Activated CD8-positive, alpha-beta memory T cell treated with anti-CD3 and anti-CD28 coated beads for 36 hours (primary cell): Measurements from ENCODE around the gene LRP8. TPM values are rescaled to one million over a fixed set of nuclear protein-coding genes. Genes with fewer than 3 reads are reported as not detected.

Experiments
- CTCF ChIA-PET: fragments of 350-600 bp; sonication (Branson Sonifier 250); formaldehyde crosslinking; loops from one replicate; lab custom pipeline; 2021; ENCODE audit warnings: antibody characterized with exemption; lab: Charles Lee
- POLR2A ChIA-PET: fragments of 350-600 bp; sonication (Branson Sonifier 250); formaldehyde crosslinking; loops from one replicate; lab custom pipeline; 2021; ENCODE audit warnings: antibody characterized with exemption; lab: Charles Lee
- total RNA-seq, 2 experiments: library from RNA; stranded (reverse); gene quantifications; one replicate each; pipeline ENCODE4 v1.2.3, GENCODE V29; 2021

LRP8 gene
- total RNA-seq, 2 experiments from 2014 or later, result 56.7 to 59.5 TPM

DNA sequence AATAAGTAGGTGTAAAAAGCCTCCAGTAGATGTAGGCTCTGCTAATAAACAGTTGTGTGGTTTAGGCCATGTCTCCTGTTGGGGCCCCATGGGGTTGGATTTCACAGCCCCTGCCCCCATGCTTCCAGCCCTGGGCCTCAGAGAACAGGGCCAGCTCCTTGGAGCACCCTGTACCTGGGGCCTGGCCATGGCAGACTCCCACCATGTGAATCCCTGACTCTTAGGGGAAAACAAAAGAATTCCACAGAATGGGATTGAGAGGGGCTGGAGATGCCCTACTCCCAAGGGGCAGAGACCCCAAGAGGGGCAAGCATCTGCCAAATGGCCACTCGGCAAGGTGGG, 11.5 kb downstream of the LRP8 start:
- ChIA-PET POLR2A (interaction anchor here (1.2 kb wide), 1 partner anchor 10 kb away, joined by 3 read pairs; no protein-coding TSS in a partner anchor), CTCF (no interaction called here)

DNA sequence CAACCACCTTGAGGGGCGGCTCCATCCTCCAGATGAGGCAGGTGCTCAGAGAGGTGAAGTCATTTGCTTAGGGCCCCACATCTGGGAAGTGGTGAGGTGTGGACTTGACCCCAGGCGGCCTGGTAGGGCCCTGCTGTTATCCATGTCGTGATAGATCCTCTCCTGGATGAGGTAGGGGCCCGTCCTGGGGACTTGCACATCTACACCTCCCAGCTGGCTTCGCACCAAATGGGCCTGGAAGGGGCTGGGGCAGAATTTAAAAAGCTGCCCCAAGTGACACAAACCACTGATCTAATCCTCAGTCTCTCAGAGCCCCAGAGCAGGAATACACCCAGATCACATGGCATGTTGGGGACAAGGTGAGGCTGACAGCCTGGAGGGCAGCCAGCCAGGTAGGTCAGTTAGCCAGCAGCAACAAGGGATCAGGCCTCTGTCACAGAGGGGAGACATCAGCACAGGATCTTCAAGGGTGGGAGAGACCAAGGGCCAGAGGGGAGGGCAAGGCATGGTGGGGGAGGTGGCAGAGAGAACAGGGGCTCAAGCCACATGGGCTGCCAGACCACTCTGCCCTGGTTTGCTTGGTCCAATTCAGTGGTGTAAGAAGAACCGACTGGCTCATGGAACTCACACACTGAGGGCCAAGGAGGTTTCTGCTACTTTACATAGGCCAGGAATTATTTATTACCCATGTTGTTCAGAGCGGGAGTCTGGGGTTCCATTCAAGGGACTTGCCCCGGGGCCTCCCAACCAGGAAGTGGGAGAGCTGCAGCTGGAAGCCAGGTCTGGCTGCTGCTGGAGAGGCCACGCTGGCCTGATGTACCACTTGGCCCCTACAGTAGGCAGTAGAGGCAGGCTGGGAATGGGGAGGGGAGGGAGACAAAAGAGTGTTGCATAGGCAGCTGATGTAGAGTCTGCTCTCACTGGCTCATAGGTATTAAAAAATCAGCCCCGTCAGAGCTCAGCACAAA, 12.1 kb downstream of the LRP8 start:
- ChIA-PET POLR2A (interaction anchor here (1.2 kb wide), 1 partner anchor 11 kb away, joined by 3 read pairs; no protein-coding TSS in a partner anchor), CTCF (no interaction called here)

DNA sequence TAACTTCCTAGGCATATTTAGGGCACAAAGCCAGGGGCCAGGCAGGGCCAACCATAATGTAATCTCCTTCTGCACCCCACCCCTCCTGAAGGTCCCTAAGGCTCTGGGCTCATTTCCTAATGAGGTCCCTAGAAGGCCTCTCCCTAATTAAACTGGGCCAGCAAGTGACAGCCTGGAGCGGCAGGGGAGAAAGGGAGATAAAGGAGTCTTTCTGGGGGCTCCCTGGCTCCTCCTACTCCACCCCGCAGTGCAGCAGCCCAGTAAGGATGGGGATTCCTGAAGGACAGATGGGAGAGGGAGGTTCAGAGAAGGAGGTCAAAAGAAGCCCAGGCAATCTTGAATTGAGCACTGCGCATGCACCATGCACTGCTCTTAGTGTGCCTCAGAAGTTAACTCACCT, 12.8 kb downstream of the LRP8 start:
- ChIA-PET POLR2A (interaction anchor here (1.2 kb wide), 1 partner anchor 11 kb away, joined by 3 read pairs; no protein-coding TSS in a partner anchor), CTCF (no interaction called here)

DNA sequence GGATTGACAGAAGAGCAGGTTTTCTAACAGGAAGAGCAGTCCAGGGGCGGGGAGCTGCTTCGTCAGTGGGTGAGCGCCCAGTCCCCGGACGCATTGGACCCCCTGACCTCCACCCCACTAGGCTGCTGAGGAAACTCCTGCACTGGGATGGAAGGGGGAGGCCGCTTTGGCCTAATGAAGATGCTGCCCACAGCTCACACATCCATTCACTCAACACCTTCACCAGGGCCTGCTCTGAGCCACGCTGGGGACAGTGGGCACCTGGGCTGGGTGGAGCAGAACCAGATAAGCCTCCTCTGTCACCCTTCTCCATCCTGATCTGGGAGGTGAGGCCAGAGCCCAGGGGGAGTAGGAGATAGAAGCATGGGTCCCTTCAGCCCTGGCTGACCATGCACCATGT, 13.3 kb downstream of the LRP8 start:
- ChIA-PET CTCF (interaction anchor here (1.2 kb wide), 1 partner anchor 44 kb away, joined by 3 read pairs; no protein-coding TSS in a partner anchor), POLR2A (no interaction called here)

DNA sequence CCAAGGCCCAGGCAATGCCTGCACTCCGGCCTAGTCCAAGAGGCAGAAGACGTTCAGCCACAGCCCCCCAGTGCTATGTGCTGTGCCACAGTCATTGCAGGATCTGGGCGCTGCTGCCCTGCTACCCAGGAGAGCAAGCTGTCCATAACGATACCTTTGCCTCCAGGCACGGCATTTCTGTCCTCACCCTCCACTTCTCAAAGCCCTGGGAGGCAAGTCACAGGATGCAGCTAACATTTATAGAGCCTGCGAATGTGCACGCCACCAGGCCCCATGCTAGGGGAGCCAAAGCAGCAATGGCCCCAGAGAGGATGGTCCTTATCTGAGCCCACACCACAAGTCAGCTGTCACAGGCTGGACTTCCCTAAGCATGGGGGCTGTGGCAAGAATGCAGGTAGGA, 13.8 kb downstream of the LRP8 start:
- ChIA-PET POLR2A (no interaction called here), CTCF (interaction anchor here (1.2 kb wide), 1 partner anchor 43 kb away, joined by 3 read pairs; no protein-coding TSS in a partner anchor)

DNA sequence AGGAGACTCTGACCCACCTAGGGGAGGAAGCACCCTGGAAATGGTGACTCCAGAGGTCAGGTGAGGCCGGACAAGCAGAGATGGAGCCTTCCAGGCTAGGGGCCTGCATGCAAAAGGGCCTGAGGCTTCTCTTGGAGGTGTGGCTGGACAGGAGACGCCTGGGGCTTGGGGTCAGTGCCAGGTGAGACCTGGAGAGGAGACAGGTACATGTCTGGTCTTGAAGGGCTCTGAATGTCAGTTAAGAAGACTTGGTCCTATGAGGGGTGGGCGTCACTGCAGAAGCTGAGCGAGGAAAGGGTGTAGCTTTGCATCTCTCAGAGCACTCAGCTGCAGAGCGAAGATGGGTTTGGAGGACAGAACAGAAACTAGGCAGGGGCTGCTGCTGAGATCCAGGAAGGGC, 14.3 kb downstream of the LRP8 start:
- ChIA-PET POLR2A (no interaction called here), CTCF (interaction anchor here (1.2 kb wide), 1 partner anchor 43 kb away, joined by 3 read pairs; no protein-coding TSS in a partner anchor)

DNA sequence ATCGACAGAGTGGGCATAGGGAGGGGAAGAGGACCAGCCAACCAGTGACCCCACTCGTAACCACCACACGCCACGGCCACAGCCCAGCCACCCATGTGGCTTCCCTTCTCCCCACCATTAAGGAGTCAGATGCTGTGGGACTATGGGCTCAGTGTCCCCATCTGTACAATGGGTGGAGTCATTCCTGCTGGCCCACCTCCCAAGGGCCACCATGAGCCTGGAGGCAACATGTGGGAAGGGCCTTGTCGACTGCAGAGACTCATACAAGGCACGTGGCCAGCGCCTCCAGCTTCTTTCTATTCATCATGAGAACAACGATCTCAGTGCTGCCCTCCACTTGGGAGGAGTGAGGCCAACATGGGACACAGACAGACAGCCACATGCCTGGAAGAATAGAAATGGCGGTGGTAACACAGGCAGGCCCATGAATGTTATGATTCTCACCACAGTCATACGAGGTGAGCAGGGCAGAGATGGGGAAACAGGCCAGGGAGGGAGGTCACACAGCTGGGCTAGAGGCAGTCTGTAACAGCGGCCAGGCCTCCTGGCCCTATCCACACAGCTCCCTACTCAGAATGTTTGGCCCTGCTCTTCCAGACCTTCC, 16.1 kb downstream of the LRP8 start:
- CTCF ChIA-PET, result no interaction called here
- POLR2A ChIA-PET, result interaction anchor here (1.0 kb wide), 1 partner anchor 74 kb away, joined by 3 read pairs; no protein-coding TSS in a partner anchor

DNA sequence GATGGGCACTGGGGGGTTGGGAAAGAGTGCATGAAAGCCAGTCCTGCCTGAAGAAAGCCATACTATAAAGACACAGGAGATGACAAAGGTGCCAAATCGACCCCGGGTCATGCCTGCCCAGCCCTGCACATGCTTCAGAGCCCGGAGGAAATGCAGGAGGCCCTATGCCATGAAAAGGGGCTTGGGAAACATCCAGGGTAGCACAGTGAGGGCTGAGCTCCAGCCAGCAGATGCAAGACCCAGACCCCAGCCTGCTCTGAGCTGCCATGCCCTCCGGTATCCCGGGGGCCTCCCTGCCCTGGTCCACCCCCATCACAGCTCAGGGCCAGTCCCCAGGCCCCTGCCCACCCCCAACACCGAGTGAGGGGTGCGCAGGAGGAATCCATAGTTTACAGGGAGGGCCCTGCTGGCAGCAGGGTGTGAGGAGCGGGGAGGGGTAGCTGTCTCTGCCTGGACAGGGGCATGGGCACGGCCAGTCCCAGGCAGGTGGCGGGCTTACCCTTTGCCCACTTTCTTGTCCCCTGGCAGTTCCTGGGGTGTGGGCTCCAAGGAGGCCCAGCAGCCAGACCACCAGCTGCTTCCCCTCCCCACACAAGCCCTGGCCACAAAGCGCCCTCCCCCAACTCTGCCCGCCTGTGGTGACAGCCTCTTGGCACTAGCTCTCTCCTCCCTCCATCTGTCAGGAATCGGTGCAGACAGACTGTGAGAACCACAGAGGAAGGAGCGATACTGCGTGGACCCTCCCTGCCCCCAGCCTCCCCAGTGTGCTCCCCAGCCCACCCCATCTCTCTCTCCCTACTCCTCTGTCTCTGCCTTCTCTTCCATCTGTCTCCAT, 16.8 kb downstream of the LRP8 start:
- CTCF ChIA-PET, result no interaction called here
- POLR2A ChIA-PET, result interaction anchor here (1.0 kb wide), 1 partner anchor 73 kb away, joined by 3 read pairs; no protein-coding TSS in a partner anchor

DNA sequence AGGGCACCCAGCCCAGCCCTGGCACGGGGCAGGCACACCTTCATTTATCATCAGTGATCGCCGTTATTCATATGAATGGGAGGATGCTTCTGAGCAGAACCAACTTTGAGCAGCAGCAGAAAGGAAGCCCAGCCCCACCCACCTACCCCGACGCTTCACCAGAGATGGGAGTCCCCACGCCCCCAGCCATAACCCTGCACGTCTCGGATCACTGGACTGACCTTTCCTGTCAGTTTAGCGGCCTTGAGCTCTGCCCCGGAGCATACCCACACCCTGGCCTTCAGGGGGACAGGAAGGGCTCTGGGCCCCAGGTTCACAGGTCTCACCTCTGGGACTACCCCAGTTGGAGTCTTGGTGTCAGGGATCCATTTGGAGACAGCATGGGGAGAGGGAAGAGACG, 18.1 kb downstream of the LRP8 start:
- CTCF ChIA-PET, result no interaction called here
- POLR2A ChIA-PET, result no interaction called here

DNA sequence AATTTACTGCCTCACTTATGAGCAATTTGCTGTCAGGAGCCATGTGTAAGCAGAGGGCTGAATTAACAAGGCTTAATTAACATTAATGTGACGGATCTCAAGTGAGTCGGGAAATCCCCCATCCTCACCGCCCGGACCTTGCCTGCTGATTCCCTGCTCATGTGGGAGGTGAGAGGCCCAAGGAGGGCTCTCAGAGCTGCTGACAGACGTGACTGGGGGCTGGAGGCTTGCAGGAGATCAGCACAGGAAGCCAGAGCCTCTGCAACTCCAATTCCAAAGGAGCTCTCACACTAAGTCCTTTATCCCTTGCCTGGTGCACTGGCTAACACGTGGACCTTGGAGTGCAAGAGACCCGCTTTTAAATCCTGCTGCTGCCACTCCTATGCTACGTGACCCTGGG, 19.4 kb downstream of the LRP8 start:
- ChIA-PET POLR2A (no interaction called here), CTCF (no interaction called here)

DNA sequence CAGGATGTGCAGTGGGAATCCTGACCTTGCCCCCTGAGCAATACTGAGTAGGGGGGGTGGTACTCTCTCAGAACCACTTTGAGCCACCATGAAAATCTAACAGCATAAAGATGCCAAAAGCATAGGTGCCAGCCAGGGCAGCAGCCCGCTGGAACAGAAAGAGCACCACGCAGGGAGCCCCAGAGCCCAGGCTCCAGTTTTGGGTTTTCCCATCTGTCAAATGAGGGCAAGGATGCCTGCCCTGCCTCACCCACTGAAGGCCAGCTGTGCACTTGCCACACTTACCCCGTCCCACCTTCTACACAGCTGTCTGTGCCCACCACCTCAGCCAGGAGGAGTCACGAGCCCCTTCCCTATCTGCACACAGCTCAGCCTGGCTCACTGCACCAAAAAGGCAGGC, 20.8 kb downstream of the LRP8 start:
- ChIA-PET CTCF (no interaction called here), POLR2A (no interaction called here)

DNA sequence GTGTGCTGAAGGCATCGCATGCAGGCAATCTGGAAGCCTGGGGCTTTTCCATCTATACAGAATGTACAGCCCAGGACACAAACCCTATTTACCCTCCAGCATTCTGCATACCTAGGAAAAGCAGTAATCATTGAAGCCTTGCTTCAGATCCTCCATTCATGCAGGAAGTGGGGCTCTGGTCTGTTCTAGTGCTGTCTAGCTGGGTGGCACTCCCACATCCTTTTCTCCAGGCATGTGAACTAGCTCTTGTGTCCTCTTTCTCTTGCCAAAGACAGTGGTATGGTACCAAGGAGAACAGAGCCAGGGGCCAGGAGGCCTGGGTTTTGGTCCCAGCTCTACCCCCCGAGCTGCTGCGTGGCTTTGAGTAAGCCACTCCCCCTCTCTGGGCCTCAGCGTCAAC, 21.7 kb downstream of the LRP8 start:
- POLR2A ChIA-PET, result no interaction called here
- CTCF ChIA-PET, result no interaction called here

DNA sequence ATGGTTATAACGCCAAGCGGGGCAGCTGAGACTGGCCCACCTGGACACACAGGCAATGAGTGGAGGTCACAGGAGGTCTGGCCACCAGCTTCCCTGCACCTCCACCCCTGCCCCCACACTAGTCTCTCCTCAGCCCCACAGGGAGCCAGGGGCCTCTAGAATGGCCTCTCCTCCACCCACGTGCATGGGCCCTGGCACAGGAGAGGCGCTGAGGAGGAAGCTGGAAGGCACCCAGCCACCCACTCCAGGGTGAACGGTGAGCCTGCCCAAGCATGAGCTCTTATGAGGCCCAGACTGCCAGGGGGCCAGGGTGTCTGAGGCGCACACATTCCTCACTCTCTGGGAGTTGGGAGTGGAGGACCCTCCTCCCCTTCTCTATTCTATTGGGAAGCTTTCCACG, 22.2 kb downstream of the LRP8 start:
- ChIA-PET POLR2A (interaction anchor here (0.6 kb wide), 1 partner anchor 27 kb away, joined by 4 read pairs; no protein-coding TSS in a partner anchor), CTCF (no interaction called here)

DNA sequence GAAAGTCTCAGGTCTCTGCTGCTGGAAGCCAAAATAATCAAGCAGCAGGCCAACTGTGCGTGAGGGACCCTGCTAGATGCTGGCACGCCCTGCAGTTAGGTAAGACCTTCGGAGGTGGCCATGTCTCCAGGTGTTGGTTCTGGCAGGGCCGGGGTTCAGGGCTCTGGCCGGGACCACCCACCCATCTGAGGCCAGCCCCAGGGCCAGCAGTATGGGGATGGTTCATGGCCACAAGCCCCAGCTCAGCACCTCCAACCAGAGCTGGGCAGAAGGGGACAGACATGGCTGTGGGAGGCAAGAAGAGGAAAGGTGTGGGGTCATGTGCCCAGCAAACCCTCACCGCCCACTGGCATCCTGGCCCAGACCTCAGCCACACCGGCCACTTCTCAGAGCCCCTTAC, 23.3 kb downstream of the LRP8 start:
- POLR2A ChIA-PET, result no interaction called here
- CTCF ChIA-PET, result no interaction called here

DNA sequence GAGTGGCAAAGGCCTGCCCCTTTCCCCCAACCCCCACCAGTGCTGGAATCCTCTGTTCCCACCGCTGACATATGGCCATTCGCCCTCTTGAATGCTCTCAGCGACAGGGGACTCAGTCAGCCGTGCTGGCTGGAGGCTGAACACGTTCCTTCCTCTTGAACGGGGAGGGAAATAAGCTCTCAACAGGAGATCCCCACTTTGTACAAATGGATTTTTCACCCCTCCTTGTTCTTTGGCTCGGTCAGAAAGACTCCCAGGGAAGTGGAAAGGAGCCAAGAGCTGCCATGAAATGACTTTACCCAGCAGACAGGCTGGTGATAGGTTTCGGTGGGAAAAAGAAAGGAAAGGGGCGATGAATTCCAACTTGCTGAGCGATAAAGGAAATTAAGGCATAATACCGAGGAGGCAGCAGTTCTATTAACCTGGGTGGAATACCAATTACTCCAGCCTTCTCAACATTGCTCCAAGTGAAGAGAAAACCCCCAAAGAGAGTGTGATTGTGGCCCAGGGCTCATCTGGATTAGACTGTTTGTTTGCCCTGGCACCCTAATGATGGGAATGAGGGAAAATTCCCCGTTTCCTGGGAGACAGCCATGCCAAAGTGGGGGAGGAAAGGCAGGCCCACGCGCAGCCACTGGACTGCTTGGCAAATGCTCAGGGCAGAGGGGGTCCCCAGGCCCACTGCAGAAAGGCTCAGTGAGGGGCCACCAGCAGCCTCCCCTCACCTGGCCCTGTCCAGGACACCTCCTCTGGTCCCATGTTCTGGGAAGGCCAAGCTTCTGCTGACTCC, 23.9 kb downstream of the LRP8 start:
- POLR2A ChIA-PET, result interaction anchor here (1.0 kb wide), 1 partner anchor 22 kb away, joined by 3 read pairs; no protein-coding TSS in a partner anchor
- CTCF ChIA-PET, result no interaction called here

DNA sequence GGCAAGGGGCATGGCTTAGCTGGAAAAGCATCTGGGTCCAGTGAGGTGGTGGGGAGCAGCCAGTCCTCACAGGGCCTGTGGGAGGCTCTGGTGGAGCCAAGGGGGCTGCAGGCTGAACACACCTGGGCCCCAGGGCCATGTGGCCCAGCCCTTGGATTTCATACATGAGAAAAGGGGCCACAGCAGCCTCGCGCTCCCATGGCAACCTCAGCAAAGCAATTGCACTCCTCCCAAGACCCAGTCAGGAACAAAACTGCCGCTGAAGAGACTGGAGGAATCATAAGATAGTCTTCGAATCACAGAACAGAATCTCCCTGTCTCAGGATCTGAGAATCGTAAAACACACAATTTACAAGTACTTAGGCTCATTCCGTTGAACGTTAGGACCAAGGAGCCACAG, 24.6 kb downstream of the LRP8 start:
- ChIA-PET POLR2A (interaction anchor here (1.0 kb wide), 1 partner anchor 23 kb away, joined by 3 read pairs; no protein-coding TSS in a partner anchor), CTCF (no interaction called here)

DNA sequence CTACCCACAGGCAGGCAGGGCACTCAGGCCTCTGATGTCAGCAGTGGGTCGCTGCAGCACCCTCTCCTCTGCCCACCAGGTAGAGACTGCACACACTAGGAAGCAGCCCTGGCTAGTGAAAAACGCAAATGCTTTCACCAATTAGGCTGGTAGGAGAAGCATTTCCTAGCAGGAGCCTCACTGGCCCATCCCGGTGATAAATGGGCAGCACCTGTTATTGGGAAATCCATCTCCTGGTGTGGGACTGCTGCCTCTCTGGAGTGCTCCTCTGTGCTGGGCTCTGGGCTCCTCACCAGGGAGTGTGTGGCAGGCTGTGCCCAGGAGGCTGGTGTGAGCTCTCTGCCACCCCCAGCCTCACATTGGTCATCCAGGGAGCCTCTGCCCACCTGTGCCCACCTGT, 28.6 kb downstream of the LRP8 start:
- ChIA-PET POLR2A (no interaction called here), CTCF (no interaction called here)

DNA sequence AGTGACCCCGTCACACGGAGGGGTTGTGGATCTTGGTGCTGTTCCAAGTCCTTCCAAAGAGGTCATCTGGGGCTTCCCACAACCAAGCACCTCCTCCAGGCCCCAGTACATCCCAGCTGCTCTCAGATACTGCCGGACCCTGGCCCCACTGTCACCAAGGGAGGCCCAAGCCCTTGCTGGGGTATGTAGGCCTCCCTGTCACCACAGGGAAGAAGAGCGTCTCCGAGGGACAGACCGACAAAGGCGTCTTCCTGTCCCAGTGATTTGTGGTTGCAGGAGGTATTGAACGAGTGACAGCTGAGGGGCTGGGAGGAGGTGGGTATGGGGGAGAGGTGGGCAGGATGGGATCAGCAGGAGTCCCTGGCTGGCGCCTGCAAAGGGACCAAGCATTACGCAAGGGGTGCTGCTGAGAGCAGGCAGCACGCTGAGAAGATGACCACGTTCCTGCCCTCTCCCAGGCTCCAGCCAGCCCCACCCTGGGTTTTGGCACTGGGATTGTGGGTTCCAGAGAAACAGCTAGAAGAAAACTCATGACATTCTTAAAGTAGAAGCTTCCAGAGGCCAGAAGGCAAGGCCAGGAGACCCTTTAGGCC, 29.7 kb downstream of the LRP8 start:
- ChIA-PET POLR2A (no interaction called here), CTCF (no interaction called here)
